ENCODE measurements around the gene ETF1. TPM values are rescaled to one million over a fixed set of nuclear protein-coding genes. Genes with fewer than 3 reads are reported as not detected.

Gene ETF1
- polyA plus RNA-seq (2013, experiment 1 of 2): 164 TPM
- 131 TPM for polyA plus RNA-seq (2013, experiment 2 of 2)

DNA sequence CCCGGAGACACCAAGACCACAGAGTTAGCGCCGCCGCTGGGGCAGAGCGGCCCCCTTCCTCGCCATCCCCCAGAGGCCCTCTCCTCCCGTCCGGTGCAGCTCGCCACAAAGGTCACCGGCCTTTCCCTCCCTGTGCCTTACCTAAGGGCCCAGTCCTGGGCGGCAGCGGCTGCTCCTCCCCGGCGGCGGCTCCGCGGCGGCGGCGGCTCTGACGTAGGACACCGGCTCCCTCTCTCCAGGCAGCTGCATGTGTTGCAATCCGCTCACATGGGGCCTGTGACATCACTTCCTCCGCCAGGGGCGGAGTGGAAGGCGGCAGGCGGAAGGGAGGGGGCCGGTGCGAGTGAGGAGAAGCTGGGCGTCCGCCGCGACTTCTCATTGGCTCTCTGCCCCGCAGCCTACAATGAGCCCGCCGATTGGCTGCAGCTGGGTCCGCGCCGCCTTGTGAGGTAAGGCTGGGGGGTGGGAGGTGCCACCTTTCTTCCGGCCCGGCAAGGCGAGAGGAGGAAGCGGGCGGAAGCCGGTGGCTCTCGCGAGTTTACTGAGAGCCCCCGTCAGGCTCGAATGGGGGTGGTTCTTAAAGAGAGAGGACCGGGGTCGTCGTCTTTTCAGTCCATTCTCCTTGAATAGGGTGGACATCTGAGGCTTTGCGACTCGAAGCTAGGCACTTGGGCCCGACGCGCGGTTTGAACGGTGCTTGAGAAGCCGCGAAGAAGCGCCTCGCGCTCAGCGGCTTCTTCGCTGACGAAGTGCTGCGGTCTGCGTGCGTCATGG is at the start of gene ETF1:
TSS of gene ETF1 (minus strand) at position 281 of the 774 bp plus-strand sequence. CDS start 318 bp downstream, outside the sequence.
- peaks cover 32% of the 10 kb centered on the region for H3K36me3 ChIP-seq (ENCODE audit: insufficient read depth, low read length)
- peak within 1 kb of the TSS; percentile 97 for H3K9ac ChIP-seq (ENCODE audit: low read depth, low read length)
- no peaks in the 10 kb centered on the region for H3K9me3 ChIP-seq (ENCODE audit: insufficient read depth, low read depth, low read length)
- H3K27me3 ChIP-seq (ENCODE audit: insufficient read depth, low read length): no peaks in the 10 kb centered on the region
- peak within 1 kb of the TSS; percentile 96 for H3K27ac ChIP-seq (ENCODE audit: low read depth, low read length)
- peak within 1 kb of the TSS; percentile 88 for H3K4me3 ChIP-seq (ENCODE audit: low read length)
- H3K4me1 ChIP-seq (ENCODE audit: insufficient read depth, low read length): peaks cover 22% of the 10 kb centered on the region
- under 1% methylated on average over 70 of the region's 70 CpGs for WGBS

DNA sequence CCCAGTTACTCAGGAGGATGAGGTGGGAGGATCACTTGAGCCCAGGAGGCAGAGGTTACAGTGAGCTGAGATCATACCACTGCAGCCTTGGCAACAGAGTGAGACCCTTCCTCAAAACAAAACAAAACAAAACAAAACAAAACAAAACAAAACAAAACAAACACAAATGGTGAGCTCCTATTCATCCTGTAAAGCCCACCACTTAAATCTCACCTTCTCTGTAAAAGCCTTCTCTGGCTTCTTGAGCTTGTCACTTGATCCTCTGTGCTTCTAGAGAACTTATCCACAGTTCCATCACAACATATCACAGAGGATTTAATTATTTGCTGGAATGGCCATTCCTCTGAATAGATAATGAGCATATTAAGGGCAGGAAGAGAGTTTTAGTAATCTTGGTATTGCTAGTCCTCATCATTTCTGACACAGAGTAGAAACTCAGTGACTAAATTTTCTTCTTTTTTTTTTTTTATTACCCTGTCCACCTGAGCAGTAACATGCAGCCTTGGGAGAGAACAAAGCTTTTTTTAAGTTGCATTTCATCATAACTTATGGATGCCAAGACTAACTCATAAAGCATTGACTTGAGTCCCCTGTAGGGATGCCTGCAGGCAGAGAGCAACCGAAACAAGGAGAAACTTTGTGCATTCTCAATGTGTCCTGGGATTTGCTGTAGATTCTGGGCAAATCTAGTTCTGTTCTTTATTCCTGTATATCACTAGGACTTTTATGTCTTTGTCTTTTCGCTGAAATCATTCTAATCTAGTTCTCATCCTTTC is 45.2 kb upstream of the ETF1 start:
- 98% methylated on average over 2 of the region's 2 CpGs for WGBS
- Histone ChIP-seq H3K36me3 (ENCODE audit: insufficient read depth, low read length) (no peaks in the 10 kb centered on the region), H3K4me3 (ENCODE audit: low read length) (no peak overlapping the region), H3K9ac (ENCODE audit: low read depth, low read length) (no peak overlapping the region), H3K9me3 (ENCODE audit: insufficient read depth, low read depth, low read length) (no peaks in the 10 kb centered on the region), H3K27me3 (ENCODE audit: insufficient read depth, low read length) (no peaks in the 10 kb centered on the region), H3K27ac (ENCODE audit: low read depth, low read length) (no peak overlapping the region), H3K4me1 (ENCODE audit: insufficient read depth, low read length) (no peaks in the 10 kb centered on the region)

DNA sequence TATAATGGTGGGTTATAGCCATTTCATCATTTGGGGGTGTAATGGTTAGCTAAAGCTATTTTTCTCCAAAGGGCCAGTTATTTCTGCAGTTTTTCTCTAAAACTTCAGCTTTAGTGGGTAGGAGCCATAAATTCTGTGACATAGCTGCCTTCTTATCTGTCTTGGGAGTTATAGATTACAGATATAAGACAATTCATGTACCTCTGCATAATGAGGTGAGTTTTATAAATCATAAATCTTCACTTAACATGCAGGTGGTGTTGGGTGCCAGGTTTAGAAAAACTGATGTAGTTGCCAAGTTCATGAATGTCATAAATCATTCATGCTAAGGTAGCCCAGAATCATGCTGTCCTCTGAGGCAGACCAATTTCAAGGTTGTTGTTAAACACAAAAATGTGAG is 42.1 kb upstream of the ETF1 start:
- Histone ChIP-seq H3K9ac (ENCODE audit: low read depth, low read length) (no peak overlapping the region), H3K9me3 (ENCODE audit: insufficient read depth, low read depth, low read length) (no peaks in the 10 kb centered on the region), H3K27ac (ENCODE audit: low read depth, low read length) (no peak overlapping the region), H3K4me1 (ENCODE audit: insufficient read depth, low read length) (no peaks in the 10 kb centered on the region), H3K36me3 (ENCODE audit: insufficient read depth, low read length) (no peaks in the 10 kb centered on the region), H3K4me3 (ENCODE audit: low read length) (no peak overlapping the region), H3K27me3 (ENCODE audit: insufficient read depth, low read length) (no peaks in the 10 kb centered on the region)

DNA sequence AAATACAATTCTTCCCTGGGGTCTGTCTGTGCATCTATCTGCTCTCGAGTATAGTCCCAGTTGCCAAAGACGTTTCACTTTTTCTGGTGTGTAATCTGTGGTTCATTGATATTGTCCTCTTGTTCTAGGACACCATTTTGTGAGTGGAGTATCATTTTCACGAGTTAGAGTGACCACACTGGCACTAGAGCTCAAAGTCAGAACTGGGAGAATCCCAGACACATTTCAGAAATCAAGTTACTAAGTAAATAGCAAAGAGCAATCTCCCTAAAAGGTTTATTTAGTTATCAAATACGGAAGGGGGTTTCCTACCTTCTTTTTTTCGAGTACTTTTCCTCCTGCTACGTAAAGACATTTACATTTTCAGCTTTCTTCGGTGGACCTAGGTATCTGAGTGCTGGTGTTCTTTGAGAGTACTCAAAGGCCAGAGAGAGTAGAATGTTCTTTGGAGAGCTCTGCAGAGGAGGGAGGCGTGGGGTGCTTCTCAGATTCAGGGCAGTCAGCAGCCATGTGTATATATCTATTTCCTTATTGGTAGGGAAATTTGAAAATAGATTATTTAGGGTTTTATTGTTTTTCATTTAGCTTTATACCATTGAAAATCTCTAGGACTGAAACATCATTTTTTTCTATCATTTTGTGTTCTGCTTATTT is 41.1 kb upstream of the ETF1 start:
- Histone ChIP-seq H3K27ac (ENCODE audit: low read depth, low read length) (no peak overlapping the region), H3K4me3 (ENCODE audit: low read length) (no peak overlapping the region), H3K27me3 (ENCODE audit: insufficient read depth, low read length) (no peaks in the 10 kb centered on the region), H3K9ac (ENCODE audit: low read depth, low read length) (no peak overlapping the region), H3K9me3 (ENCODE audit: insufficient read depth, low read depth, low read length) (no peaks in the 10 kb centered on the region), H3K4me1 (ENCODE audit: insufficient read depth, low read length) (no peaks in the 10 kb centered on the region), H3K36me3 (ENCODE audit: insufficient read depth, low read length) (no peaks in the 10 kb centered on the region)
- WGBS: 86% methylated on average over 8 of the region's 8 CpGs

DNA sequence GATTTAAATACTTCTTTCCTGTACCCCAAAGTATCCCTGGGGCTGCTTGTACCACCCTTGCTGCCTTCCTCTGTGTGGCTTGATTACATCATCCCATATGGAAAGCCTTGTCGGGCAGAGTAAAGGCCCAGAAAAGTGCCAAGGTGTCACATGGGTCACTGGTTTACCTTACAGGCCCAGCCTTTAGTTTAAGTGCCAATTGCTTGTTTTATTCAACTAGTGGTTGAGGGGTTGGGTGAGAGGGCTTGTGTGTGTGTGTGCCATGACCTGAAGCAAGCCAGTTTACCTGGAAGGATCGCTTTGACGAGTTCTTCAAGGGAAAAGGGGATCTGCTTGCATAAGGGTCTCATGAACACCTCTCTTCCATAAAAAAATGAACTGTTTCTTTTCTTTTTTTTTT is 39.9 kb upstream of the ETF1 start:
- no peak overlapping the region for H3K9ac ChIP-seq (ENCODE audit: low read depth, low read length)
- H3K9me3 ChIP-seq (ENCODE audit: insufficient read depth, low read depth, low read length): no peaks in the 10 kb centered on the region
- 98% methylated on average over 3 of the region's 3 CpGs for whole genome bisulfite sequencing
- no peaks in the 10 kb centered on the region for H3K36me3 ChIP-seq (ENCODE audit: insufficient read depth, low read length)
- no peaks in the 10 kb centered on the region for H3K4me1 ChIP-seq (ENCODE audit: insufficient read depth, low read length)
- no peaks in the 10 kb centered on the region for H3K27me3 ChIP-seq (ENCODE audit: insufficient read depth, low read length)
- H3K4me3 ChIP-seq (ENCODE audit: low read length): no peak overlapping the region
- H3K27ac ChIP-seq (ENCODE audit: low read depth, low read length): no peak overlapping the region

DNA sequence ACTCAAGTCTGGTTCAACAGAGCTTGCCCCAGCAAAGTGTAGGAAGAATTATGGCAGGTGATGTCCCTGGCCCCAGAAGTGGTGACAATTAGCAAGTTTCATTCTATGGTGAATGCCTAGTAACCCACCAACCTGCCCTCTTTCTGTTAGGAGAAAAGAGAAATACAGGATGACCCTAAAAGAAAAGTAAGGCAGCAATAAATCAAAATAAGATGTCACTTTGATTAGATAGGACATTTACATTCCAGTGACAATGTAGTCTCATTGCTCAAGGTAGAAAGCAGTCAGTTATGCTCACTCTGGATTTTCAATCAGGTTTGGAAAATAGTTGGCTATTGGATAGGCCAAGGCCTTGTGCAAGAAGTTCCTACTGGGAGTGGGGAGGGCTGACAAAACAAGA is 37.7 kb upstream of the ETF1 start:
- H3K9me3 ChIP-seq (ENCODE audit: insufficient read depth, low read depth, low read length): no peaks in the 10 kb centered on the region
- no peak overlapping the region for H3K27ac ChIP-seq (ENCODE audit: low read depth, low read length)
- H3K9ac ChIP-seq (ENCODE audit: low read depth, low read length): no peak overlapping the region
- no peaks in the 10 kb centered on the region for H3K4me1 ChIP-seq (ENCODE audit: insufficient read depth, low read length)
- no peaks in the 10 kb centered on the region for H3K36me3 ChIP-seq (ENCODE audit: insufficient read depth, low read length)
- H3K4me3 ChIP-seq (ENCODE audit: low read length): no peak overlapping the region
- H3K27me3 ChIP-seq (ENCODE audit: insufficient read depth, low read length): no peaks in the 10 kb centered on the region

DNA sequence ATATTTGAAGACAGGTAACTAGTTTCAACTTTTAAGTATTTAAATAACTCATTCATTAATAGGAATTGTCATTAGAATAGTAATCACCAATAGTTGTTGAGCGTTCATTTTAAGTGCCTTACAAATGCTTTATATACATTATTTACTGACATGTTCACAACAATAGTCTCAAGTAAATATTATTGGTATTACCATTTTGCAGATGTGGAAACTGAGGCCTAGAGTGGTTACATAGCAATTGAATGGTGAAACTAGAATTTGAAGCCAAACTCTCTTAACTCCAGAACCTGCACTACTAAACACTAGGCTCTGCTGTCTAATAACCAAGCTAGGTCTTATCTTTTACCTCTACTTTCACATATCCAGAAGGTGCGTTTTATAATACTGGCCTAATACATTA is 37.0 kb upstream of the ETF1 start:
- Histone ChIP-seq H3K36me3 (ENCODE audit: insufficient read depth, low read length) (no peaks in the 10 kb centered on the region), H3K4me3 (ENCODE audit: low read length) (no peak overlapping the region), H3K4me1 (ENCODE audit: insufficient read depth, low read length) (no peaks in the 10 kb centered on the region), H3K9ac (ENCODE audit: low read depth, low read length) (no peak overlapping the region), H3K27me3 (ENCODE audit: insufficient read depth, low read length) (no peaks in the 10 kb centered on the region), H3K9me3 (ENCODE audit: insufficient read depth, low read depth, low read length) (no peaks in the 10 kb centered on the region), H3K27ac (ENCODE audit: low read depth, low read length) (no peak overlapping the region)
- 100% methylated on average over 1 of the region's 2 CpGs for WGBS

DNA sequence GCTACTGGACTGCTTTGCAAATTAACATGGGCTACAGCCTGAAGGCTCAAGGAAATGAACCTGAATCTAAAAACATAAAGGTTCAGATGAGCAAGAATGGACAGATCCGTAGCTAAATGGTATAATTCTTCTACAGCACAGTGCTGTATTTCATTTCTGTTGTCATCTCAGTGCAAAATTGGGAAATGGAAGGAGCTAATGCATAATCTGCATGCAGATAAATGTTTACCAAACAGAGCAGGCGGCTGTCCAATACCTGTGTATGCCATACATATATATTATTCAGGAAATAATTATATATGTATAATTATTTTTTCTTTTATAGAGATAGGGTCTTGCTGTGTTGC is 36.5 kb upstream of the ETF1 start:
- Histone ChIP-seq H3K9ac (ENCODE audit: low read depth, low read length) (no peak overlapping the region), H3K36me3 (ENCODE audit: insufficient read depth, low read length) (no peaks in the 10 kb centered on the region), H3K9me3 (ENCODE audit: insufficient read depth, low read depth, low read length) (no peaks in the 10 kb centered on the region), H3K27ac (ENCODE audit: low read depth, low read length) (no peak overlapping the region), H3K4me3 (ENCODE audit: low read length) (no peak overlapping the region), H3K4me1 (ENCODE audit: insufficient read depth, low read length) (no peaks in the 10 kb centered on the region), H3K27me3 (ENCODE audit: insufficient read depth, low read length) (no peaks in the 10 kb centered on the region)
- 53% methylated on average over 1 of the region's 2 CpGs for WGBS

DNA sequence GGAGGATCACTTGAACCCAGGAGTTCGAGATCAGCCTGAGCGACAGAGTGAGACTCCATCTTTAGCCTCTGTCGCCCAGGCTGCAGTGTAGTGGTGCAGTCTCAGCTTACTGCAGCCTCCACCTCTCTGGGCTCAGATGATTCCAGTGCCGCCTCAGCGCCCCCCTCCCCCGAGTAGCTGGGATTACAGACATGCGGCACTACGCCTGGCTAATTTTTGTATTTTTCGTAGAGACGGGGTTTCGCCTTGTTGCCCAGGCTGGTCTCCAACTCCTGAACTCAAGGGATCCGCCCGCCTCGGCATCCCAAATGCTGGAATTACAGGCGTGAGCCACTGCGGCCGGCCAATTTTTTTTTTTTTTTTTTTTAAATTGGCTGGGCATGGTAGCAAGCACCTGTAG is 34.4 kb upstream of the ETF1 start:
- no peak overlapping the region for H3K9ac ChIP-seq (ENCODE audit: low read depth, low read length)
- no peaks in the 10 kb centered on the region for H3K9me3 ChIP-seq (ENCODE audit: insufficient read depth, low read depth, low read length)
- H3K4me1 ChIP-seq (ENCODE audit: insufficient read depth, low read length): peaks cover 6% of the 10 kb centered on the region; the same call in 1 of the 2 replicates
- H3K36me3 ChIP-seq (ENCODE audit: insufficient read depth, low read length): peaks cover 17% of the 10 kb centered on the region
- 93% methylated on average over 17 of the region's 17 CpGs for WGBS
- H3K27ac ChIP-seq (ENCODE audit: low read depth, low read length): no peak overlapping the region
- no peak overlapping the region for H3K4me3 ChIP-seq (ENCODE audit: low read length)
- H3K27me3 ChIP-seq (ENCODE audit: insufficient read depth, low read length): no peaks in the 10 kb centered on the region

DNA sequence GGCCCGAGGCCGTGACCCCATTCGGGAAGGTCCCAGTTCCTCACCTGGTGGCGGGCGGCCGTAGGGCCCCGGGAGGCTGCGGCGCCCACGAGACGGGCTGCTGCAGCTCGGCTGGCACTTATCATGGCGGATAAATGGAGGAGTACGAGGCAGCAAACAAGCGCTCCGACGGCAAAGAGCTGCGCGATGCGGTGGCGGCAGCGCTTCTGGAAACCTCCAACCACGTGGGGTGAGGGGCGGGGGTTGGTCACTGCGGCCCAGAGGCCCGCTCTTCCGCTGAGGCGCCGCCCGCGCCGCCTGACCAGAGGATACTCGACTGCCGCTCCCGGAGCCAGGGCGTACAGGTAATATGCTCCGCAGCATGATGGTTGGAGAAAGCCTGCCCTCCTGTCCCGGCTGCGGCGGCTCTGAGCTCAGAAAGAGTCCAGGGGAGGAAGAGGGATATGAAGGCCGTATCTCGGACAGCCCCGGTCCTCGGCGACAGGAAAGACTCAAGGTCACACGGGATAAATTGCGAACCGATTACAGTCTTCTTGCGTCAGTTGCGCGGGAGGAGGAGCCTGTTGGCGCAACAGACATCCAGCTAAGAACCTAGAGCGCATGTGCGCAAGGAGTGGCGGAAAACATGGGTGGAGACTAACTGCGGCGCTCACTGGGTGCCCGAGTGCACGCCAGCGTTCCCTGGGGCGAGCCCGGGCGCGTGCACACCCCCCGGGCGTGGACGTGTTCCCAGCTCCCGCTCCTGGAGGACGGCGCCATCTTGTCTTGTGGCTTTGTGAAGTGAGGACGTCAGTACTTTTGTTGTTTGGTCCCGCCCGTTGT is 32.4 kb upstream of the ETF1 start, which contains the start of gene HSPA9:
TSS of gene HSPA9 (minus strand) at position 208 of the 822 bp plus-strand sequence. CDS start at position 125, 83 bp downstream.
- no peaks in the 10 kb centered on the region for H3K27me3 ChIP-seq (ENCODE audit: insufficient read depth, low read length)
- H3K27ac ChIP-seq (ENCODE audit: low read depth, low read length): peak within 1 kb of the TSS; percentile 99
- H3K36me3 ChIP-seq (ENCODE audit: insufficient read depth, low read length): peaks cover 38% of the 10 kb centered on the region
- H3K4me3 ChIP-seq (ENCODE audit: low read length): peak within 1 kb of the TSS; percentile 89
- no peaks in the 10 kb centered on the region for H3K9me3 ChIP-seq (ENCODE audit: insufficient read depth, low read depth, low read length)
- 1% methylated on average over 73 of the region's 73 CpGs for WGBS
- peaks cover 6% of the 10 kb centered on the region; the same call in 1 of the 2 replicates for H3K4me1 ChIP-seq (ENCODE audit: insufficient read depth, low read length)
- H3K9ac ChIP-seq (ENCODE audit: low read depth, low read length): peak within 1 kb of the TSS; percentile 98

Measured in HUES64 (cell line).